Activated CD8-positive, alpha-beta memory T cell treated with anti-CD3 and anti-CD28 coated beads, Interleukin-2, amount 50 U/mL, for 48 hours (primary cell): ENCODE results near the gene AGAP1.
"Not testable (repeated sequence)": the region's sequence is repeated elsewhere in the genome, so short reads cannot be mapped to it uniquely, and the experiment has no call there.

Experiments used
- DNase-seq: peaks from one replicate; pipeline ENCODE4 v3.0.0-alpha.2; 2020

Gene AGAP1

DNA sequence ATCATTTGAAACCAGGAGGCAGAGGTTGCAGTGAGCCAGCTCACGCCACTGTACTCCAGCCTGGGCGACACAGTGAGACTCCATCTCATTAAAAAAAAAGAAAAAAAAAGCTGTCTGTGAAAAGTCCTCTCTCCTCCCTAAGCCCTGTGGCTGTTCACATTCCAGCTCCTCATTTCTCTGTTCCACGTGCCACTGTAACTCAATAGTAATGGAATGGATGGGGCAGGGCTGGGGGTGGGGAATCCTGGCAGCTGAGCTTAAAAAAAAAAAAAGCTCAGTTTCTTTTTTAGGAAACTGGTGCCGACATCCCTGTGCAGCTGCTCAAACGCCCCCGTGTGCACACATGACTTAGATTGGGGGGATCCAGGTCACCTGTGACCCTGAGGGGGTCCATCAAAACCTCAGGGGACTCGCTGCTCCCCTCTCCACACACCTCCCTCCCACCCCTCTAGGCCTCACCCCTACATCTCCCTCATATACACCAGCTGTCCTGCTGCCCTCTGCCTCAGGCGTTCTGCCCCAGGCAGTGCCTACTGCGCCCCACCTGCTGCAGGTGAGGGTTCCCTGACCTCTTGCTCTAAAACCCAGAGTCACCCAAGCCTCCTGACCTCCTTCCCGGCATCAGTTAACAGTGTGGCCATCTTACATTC lies 255.4 kb downstream of the AGAP1 start:
- no peak for DNase-seq

- no peak for DNase-seq
Measured at GRCh38 chr2:235749771-235750160, 255.9 kb downstream of the AGAP1 start.

DNA sequence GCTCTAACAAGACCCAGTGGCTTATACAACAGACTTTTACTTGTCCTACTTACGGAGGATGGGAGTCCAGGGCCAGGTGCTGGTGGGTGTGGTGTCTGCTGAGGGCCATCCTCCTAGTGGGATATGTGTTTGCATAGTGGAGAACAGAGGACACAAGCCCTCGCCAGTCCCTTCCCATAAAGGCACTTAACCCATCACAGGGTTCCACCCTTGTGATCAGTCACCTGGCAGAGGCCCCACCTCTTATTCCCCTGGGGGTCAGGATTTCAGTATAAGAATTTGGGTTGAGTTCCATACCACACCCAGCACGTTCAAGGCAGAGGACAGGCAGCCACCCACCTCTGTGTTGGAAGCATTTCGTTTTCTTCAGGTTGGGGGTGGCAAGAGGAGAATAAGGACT lies 259.0 kb downstream of the AGAP1 start:
- no peak for DNase-seq

DNA sequence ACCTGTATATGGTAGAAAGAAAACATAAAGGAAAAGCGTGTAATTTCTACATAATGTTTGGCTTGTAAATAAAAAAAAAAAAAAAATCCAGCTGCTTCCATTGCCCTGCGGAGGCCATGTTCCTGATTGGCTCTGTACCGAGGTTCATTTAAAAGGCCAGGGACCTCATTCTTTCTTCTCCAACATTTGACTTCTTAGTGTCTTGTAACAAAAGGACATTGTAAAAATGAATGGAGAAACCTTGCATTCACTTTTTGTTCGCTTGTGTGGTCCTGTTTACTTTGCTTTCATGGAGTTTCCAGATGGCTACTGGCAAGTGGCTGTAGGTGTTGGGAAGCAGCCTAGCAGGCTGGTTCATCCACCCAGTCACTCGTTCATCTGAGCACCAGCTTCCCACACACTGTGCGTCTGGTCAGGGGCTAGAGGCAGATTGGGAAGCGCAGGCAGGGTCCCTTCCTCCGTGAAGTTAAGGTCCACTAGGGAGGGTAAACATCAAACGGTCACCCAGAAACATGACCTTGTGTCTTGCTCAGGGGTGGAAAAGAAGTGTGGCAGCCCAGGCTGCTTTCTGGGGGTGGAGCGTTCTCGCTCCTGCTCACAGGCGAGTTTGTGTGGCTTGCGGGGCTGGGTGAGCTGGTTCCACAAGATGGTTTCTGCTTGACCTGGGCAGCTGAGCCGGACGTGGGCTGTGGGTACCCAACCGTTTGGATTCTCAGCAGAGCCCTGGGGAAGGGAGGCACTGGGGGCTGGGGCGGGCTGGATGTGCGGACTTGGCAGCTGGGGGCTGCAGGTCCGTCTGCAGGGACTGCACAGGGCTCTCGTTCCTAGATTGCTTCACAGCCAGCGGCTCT lies 260.7 kb downstream of the AGAP1 start:
- no peak for DNase-seq

- no peak for DNase-seq
Measured at GRCh38 chr2:235756491-235756890, 262.6 kb downstream of the AGAP1 start.

DNA sequence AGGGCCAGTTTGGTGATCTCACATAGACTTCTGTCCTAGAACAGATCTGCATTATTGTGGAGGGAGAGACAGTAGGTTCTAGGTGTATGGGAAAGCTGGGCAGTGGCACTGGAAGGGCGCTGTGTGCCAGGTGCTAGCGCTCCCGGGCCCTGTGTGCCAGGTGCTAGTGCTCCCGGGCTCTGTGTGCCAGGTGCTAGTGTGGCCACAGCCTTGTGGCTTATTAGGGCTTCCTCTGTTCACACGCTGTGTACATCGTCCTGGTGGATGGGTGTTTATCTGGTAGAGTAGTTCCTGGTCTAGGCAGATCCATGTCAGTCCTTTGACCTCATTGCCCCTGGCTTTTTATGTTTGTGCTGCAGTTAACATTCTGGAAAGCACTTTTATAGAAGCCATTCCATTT lies 263.4 kb downstream of the AGAP1 start:
- no peak for DNase-seq

DNA sequence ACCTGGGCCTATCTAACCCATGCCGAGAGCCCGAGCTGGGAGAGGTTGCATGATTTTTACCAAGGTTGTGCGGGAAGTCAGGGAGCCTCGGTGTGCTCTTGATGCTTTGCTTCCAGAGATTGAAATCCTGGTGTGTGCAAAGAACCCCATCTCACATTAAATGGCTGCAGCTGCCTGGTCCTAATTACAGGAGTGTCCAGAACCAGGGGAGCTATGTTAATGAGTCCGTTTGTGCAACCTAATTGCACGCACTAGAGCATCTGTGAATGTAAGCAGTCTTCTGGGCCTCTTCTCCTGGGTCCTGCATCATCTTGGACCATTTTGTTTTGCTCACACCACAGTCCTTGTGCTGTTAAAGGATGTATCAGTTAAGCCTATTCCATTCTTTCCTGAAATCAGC lies 263.8 kb downstream of the AGAP1 start:
- no peak for DNase-seq

DNA sequence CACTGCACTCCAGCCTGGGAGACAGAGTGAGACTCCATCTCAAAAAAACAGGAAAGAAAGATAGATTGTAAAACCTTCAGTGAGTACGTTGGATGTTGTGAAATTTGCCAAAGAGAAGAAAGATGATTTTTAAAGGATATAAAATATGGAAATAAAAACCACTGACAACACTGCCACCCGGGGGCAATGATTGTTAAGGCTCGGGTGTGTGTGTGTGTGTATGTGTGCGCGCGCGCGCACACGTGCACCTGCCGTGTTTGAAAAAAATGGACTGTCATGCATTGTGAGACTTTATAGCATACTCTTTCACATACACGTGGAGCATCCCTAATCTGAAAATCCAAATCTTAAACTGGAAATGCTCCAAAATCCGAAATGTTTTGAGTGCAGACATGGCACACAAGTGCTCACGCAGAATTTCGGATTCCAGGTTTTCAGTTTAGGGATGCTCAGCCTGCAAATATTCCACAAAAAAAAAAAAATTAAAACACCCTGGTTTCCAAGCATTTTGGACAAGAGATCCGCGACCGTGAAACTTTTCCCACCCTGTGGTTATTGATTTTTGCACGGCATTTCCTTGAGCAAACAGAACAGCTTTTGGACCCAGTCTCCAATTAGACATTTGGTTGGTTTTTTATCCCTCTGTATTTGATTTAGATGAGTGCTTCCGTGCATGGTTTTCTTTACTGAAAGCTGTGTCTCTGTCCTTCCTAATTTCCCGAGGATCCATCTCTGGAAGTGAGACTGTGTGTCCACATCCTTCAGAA lies 269.2 kb downstream of the AGAP1 start:
- no peak for DNase-seq

DNA sequence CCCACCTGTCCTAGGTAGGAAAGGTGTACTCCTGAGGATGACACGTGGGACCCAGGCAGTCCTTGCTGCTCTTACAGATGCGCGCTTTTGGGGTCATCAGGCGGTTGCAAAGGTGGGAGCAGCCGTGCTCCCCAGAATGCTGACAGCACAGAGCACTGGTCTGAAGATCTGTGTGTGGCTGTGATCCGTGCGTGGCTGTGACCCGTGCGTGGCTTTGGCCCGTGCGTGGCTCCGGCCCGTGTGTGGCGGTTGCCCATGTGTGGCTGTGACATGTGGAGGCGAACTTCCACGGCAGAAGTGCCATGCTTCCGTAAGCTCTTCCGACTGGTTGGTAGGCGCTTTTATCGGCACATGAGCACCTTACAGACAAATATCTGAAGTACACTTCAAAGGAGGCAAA lies 270.0 kb downstream of the AGAP1 start:
- no peak for DNase-seq

GRCh38 chr2:235764478-235764877 lies 270.6 kb downstream of the AGAP1 start:
- not testable (repeated sequence) for DNase-seq

DNA sequence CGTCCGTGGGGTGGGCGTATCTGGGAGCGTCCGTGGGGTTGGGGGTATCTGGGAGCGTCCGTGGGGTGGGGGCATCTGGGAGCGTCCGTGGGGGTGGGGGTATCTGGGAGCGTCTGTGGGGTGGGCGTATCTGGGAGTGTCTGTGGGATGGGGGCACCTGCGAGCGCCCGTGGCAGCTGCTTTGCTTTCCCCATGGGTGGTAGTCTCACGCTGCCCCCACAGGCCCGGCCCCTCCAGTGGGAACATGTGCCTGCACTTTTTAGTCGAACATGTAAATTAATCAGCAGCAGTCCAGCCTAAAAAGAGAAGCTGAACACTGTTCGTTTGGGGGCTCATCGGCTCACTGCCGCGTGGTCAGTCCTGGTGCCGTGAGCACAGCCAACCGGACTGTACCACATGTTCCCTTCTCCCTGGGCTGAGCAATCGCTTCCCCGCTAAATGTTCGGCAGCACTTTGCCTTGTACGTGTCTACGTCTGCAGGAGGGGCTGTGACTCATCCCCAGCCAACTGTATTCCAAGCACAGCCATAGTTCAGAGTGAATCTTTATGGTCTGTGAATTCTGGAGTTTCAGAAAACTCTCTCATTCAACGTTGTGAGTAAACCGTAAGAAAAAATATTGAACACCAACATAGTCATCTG lies 271.5 kb downstream of the AGAP1 start:
- DNase-seq, result no peak

DNA sequence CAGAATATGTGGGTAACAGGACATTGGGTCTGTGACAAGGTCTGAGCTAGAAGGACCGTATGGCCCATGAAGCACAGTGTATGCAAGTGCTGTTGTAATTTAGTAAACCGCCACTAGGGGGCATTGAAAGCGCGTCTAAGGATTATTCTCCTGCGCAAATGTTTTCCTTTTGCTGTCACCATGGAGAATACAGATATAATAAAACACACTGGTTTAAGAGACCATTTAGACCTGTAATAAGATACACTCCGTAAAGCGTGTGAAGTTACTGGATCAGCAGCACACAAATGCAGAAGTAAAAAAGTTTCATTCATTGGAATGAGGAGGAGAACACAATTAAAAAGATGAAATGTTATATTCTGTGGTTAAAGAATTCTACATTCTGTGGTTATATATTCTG lies 272.4 kb downstream of the AGAP1 start:
- DNase-seq, result peak; percentile 66

DNA sequence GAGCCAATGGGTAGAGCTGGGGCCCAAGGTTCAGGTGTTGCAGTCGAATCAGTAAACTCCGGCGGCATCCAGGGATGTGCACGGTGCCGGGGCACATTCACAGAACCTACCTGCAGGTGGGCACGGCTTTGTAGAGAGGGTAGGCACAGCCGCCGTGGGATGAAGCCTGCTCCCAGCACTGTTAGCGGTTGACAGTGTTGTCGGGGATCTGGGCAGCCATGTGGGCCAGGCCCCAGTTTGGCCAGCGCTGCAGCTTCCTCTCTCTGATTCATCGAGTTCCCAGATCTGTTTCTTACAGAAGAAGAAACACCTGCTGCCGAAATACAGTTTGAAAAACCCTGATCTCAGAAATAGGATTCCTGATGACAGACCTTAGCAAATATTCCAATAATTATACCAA lies 274.8 kb downstream of the AGAP1 start:
- no peak for DNase-seq

- DNase-seq, result no peak
Measured at GRCh38 chr2:235769046-235769445, 275.2 kb downstream of the AGAP1 start.

- no peak for DNase-seq
Measured at GRCh38 chr2:235770909-235771820, 277.3 kb downstream of the AGAP1 start.

GRCh38 chr2:235773188-235773928 lies 279.5 kb downstream of the AGAP1 start:
- DNase-seq, result no peak

DNA sequence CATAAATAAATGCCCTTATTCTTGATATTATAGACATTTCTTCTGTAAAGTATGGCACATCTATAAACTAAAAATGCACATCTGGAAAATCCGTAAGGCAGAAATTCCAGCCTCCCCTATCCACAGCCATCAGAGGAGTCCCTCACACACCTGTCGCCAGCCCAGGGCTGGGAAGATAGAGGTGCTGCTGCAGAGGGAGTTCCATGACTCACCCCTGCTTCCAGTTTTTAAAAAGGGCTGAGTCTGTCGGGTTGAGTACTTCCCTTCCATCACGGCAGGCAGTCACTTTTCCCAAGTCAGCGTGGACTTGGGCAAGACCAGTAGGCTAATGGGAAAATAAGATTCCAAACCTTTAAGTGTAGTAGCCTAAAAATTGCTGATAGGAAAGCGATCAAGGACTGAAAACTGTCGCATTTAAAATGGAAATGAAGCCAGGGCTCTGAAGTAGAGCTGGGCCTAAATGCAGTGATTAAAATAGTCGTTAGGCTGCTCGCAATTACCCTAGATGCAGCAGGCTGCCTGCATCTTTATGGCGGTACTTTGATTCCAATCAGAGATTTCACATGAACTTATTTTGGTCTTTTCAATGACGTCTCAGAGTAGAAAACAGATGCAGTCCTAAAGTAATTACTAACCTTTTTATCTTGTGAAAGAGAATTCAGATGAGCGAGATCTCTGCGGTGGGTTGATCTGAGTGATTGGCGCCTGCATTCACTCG lies 280.5 kb downstream of the AGAP1 start:
- DNase-seq, result no peak

- no peak for DNase-seq
Measured at GRCh38 chr2:235776531-235776930, 282.7 kb downstream of the AGAP1 start.

DNA sequence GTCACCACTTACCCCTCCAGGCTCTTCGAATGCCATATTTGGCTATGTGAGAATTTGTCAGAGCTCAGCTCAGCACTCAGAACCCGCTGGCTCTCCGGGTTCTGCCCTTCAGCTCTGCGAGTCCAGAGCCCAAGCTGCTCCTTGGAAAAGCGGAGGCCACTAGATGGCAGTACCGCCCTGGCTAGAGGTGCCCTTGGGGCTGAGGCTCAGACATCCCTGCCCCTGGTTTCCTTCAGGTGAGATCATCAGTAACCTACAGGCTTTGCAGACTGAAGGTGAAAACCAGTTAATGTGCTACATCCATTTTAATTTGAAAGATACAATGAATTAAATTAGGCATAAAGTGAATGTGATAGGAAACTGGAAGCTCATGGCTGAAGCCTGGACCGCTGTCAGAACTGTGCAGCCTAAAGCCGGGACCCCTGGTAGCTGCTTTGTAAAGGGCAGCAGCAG lies 285.6 kb downstream of the AGAP1 start:
- peak; percentile 85 for DNase-seq

GRCh38 chr2:235780401-235780800 lies 286.6 kb downstream of the AGAP1 start:
- DNase-seq, result no peak

DNA sequence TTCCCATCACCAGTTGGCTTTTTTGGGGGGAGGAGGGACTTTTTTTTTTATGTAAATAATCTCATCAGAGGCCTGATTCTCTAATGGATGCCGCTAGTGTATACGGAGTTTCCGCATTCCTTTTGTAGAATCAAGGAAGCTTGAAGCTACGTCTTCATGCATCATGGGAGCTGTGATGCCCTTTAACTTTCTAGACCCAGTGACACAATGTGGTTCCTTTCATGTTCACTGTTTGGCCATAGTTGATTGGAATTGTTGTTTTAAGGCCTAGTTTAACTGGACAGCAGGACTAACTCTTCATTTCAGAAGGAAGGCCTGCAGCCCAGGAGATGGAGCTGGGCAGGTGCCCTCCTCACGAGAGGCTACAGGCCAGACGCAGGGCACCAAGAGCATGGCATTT lies 287.9 kb downstream of the AGAP1 start:
- DNase-seq, result no peak
